Activated CD8-positive, alpha-beta memory T cell treated with anti-CD3 and anti-CD28 coated beads, Interleukin-2, amount 50 U/mL, for 4 hours (primary cell): ENCODE data around the gene RBM4.
"Not testable (repeated sequence)": the region's sequence is repeated elsewhere in the genome, so short reads cannot be mapped to it uniquely, and the experiment has no call there.

Source experiments
- DNase-seq: peaks from one replicate; pipeline ENCODE4 v3.0.0-alpha.2; 2020

Gene RBM4

DNA sequence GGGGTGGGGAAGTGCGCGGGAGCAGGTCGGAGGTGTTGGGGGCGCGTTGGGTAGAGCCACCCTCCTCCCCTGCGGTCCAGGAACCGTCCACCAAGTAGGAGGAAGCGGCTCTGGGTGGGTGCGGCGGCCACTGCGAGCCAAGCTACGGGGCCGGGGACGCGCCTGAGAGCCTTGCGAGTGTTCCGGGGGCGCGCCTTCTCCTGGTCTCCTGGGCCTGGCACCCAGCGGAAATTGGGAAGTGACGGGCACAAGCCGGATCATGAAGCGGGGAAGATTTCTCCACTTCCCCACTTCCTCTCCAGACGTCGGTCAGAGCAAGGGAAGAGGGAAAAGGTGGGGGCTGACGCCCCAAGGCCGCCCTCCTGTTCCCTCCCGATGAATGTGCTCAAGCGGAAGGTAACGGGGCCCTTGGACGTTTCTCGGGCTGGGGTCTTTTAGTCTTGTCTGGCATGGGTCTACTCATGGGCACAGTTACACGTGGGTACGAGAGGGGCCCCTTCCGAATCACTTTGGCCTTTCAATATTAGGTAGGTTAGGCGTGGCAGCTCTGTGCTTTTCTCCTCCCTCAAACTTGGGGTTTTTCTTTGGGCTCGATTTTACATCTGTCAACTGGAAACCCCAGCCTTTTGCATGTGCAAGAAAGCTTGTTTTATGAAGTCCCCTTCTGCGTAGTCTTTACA lies 21.2 kb upstream of the RBM4 start:
- no peak for DNase-seq

DNA sequence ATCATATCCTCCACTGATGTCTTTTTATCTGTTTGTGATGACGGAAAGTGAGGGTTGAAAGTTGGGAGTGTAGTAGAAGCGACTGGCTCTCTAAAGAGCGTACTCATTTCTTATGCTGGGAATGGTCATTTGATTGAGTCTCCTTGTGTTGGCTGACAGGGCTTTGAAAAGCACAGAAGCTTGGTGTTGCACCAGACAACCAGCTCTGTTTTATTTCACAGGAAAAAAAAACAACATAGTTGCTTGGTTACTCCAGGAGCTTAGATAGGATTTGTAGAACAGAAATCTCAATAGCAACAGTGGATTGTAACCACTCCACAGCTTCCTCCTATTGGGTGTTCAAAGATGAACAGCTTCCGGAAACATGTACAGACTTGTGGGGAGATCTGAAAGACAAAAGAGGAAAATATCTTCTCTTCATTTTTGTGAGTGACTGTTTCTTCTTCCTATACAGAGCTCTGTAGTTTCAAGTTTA lies 19.4 kb upstream of the RBM4 start:
- no peak for DNase-seq

DNA sequence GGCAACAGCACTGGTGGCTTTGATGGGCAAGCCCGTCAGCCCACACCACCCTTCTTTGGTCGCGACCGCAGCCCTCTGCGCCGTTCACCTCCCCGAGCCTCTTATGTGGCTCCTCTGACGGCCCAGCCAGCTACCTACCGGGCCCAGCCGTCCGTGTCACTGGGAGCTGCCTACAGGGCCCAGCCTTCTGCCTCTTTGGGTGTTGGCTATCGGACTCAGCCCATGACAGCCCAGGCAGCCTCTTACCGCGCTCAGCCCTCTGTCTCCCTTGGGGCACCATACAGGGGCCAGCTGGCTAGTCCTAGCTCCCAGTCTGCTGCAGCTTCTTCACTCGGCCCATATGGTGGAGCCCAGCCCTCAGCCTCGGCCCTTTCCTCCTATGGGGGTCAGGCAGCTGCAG lies 14.1 kb upstream of the RBM4 start:
- no peak for DNase-seq

DNA sequence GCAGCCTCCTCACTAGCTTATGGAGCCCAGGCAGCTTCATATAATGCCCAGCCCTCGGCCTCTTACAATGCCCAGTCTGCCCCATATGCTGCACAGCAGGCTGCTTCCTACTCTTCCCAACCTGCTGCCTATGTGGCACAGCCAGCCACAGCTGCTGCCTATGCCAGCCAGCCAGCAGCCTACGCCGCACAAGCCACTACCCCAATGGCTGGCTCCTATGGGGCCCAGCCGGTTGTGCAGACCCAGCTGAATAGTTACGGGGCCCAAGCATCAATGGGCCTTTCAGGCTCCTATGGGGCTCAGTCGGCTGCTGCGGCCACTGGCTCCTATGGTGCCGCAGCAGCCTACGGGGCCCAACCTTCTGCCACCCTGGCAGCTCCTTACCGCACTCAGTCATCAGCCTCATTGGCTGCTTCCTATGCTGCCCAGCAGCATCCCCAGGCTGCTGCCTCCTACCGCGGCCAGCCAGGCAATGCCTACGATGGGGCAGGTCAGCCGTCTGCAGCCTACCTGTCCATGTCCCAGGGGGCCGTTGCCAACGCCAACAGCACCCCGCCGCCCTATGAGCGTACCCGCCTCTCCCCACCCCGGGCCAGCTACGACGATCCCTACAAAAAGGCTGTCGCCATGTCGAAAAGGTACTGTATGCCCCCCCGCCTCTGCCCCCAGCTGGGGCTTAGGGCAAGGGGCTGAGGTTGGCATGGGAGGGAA lies 13.3 kb upstream of the RBM4 start:
- DNase-seq = no peak

DNA sequence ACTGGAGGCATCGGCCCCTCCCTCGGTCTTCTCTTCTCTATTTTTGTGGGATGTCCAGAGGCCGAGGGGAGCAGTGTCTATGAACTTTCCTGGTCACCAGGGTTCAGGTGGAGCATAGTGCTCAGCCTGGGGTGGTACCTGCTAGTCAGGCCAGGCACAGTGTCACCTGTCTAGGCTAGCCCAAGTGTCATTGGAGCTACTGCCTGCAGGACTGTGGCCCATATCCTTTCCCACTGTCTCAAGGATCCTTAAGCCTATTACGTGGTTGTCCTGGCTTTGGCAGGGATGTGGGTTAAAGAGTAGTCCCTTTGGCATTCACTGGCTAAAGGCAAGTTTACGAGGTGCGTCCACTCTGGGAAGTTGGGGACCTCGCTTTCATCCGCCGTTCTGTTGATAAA lies 12.8 kb upstream of the RBM4 start:
- no peak for DNase-seq

DNA sequence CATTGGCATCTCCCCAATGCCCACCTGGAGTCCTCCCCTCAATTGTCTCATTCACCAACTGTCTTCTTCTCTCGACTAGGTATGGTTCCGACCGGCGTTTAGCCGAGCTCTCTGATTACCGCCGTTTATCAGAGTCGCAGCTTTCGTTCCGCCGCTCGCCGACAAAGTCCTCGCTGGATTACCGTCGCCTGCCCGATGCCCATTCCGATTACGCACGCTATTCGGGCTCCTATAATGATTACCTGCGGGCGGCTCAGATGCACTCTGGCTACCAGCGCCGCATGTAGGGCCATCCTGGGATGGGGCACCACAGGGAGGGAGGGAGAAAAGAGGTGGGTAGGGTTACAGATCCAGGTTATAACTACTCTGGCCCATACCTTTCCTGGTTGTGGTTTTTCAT lies 12.1 kb upstream of the RBM4 start:
- no peak for DNase-seq

DNA sequence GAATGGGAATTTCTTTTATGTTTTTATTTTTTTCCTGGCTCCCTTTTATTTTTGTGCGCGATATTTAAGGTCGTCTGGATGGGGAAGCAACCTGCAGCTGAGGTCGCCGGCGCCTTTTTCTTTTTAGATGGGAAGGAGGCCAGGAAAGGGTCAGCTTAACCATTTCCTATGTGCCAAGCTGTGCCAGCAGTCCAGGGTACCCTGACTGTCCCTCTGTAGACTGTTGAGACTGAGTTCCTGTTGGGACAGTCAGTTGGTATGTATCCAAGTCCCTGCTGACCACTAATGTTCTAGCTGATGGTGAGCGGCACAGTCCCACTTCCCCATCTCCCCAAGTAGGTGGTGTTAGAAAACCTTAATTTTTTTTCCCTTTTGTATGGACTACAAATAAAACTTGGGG lies 11.6 kb upstream of the RBM4 start:
- no peak for DNase-seq

DNA sequence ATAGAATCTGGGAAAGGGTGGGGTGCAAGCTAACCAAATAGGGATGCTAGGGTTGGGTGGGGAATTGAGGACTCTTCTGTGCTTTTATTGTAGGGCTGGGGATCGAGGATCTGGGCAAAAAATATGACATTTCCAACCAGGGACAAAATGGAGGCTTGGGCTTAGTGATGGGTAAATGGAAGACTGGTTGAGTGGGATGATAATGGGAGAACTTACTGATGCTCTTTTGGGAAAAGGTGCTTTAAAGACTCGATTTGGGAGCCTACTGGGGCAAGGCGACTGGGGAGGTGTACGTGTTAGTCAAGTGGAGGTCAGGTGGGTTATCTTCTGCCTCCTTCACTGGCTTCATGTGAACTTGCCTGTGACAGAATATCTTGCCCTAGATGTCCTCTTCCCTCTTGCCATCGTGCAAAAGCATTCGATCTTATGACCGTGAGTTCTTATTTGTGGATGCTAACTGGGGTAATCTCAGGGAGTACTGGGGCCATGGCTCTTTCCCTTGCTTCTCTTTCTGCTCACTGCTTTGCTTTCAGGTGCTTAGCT lies 10.4 kb upstream of the RBM4 start:
- no peak for DNase-seq

DNA sequence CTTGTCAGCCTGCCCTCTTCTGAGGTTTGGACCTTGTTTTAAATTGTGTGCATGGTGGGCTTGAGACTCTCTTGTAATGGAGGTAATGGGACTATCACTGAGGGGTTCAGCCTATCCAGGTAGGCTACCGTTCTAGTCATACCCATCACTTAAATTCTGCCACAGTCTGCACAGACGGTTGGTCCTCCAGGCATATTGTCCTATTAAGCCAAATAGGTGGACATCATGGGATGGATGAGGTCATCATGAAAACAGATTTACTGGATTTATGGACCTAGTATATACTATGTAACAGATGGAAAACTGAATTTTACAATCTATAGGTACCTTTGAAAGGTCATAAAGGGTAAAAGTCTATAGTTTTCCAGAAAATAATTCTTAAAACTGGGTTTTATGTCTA lies 9.1 kb upstream of the RBM4 start:
- no peak for DNase-seq

DNA sequence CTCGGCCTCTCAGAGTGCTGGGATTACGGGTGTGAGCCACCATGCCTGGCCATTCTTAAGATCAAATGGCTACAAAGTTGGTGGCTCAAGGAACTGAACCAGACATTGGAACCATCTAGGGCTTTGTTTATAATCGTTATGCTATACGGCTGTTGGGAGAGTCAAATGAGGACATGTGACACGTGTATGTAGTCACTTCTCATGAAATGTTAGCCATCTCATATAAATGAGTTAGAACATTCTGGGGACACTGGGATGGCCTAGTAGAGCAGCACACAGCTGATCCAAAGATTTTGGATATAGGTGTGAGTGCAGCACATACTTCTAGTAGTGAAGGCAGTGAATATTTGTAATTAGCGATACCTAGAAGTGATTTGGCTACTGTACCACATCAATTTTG lies 6.6 kb upstream of the RBM4 start:
- DNase-seq = no peak

DNA sequence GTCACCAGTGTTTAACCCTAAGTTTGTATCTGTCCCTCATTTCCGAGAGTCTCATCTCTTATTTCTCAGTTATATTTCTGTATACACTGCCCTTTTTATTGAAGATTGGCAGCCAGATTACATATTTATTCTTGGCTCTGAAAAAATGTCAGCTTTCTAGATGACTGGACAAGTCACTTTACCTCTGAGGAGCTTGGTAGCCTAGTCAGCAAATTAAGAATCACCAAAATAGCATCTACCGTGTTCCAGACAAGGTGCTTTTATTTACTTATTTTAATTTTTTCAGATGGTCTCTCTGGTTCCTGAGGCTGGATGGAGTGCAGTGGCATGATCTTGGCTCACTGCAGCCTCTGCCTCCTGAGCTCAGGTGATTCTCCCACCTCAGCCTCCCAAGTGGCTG lies 5.6 kb upstream of the RBM4 start:
- DNase-seq = no peak

DNA sequence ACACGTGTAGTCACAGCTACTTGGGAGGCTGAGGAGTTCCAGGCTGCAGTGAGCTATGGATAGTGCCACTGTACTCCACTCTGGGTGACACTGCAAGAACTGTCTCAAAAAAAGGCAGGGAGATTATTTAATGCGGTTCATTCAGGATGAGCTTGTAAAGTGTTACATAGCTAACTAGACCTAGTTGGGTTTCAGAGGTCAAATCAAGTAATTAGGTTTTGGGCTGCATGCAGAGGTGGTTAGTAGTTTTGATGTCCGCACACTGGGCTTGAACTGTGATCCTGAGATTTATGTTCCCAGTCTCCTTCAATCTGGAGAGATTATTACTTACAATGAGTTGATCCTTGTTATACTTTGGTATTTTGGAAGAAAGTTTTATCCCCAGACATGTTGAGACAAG lies 2.1 kb upstream of the RBM4 start:
- DNase-seq = no peak

DNA sequence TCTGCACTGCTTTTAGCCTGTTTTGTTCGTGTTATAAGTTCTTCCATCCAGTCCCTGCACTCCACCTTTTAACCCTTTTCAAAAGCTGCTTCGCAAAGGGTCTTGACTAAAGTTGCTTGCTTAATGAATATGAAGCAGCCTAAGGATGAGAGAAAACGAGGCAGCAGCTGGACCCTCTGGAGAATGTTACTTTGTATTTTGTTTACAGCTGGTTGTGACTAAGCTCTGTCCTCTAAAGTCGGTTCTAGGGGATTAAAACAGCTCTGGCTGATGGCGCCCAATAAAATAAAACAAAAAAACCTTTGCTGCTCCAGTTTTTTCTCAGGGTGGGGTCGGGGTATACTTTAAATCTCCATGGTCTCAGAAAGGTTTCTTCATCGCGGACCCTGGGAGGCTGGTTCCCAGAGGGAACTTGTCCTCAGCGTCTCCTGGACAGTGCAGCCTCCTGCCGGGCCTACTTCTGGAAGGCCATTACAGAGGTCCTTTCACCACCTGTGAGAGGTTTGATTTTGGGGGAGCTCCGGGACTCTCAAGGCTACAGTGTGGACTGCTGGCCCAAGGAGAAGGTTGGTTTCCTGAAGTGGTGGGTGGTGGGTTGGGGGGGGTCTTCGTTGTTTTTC lies 836 bp upstream of the RBM4 start:
- no peak for DNase-seq

DNA sequence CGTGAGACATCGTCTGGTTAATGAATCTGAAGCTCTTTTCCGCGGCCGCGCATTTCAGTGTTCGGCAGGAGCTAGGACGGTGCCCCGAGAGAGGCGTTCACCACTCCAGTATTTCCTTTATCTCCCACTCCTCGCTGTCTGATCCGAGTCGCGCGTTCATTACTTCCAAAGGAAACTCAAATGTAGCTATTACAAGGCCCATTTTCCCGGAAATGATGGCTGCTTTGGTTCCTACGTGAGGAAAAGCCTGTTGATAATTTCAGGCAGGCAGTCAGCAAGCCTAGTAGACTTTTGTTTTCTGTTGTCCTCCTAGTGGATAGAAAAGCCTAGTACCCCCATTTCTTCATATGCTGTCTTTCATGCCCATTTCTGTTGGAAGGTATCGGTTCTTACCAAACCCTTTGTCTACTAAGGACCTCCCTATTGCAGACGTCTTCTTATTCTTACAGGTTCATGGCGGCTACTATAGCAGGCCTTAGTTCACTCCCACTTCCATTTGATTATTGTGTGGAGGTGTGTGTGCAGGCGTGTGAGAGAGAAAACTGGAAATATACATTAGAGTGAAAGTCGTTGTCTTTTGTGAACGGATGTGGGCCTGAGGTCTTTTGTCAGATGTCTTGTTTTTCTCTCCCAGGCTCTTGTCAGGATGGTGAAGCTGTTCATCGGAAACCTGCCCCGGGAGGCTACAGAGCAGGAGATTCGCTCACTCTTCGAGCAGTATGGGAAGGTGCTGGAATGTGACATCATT lies 737 bp downstream of the RBM4 start:
- DNase-seq = no peak

DNA sequence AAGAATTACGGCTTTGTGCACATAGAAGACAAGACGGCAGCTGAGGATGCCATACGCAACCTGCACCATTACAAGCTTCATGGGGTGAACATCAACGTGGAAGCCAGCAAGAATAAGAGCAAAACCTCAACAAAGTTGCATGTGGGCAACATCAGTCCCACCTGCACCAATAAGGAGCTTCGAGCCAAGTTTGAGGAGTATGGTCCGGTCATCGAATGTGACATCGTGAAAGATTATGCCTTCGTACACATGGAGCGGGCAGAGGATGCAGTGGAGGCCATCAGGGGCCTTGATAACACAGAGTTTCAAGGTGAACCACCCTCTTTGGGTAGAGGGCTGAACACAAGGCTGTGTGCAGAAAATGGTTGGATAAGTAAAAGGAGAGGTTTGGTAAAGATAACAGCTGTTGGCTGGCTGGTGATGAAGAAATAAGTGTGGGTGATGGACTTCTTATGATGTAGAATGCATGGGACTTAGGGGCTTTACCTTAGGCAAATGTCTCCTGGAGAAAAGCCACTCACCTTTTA lies 1.4 kb downstream of the RBM4 start:
- not testable (repeated sequence) for DNase-seq

DNA sequence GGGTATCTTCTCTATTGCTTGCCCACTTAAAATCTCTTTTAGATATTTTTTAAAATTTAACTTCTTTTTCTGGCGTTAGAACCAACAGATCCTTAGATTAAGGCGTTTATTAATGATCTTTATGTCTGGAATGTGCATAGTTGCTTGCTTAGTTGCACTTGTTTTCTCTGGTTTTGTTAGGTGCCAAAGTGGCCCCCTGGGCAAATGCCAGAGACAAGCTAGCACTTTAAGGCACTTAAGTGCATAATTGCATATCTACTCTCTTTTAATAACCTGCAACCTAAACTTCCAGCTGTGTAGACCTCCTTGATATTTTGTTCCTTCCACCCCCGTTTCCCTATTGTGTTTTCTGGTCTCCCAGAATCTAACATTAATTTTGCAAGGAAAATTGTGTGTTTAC lies 3.3 kb downstream of the RBM4 start:
- no peak for DNase-seq

DNA sequence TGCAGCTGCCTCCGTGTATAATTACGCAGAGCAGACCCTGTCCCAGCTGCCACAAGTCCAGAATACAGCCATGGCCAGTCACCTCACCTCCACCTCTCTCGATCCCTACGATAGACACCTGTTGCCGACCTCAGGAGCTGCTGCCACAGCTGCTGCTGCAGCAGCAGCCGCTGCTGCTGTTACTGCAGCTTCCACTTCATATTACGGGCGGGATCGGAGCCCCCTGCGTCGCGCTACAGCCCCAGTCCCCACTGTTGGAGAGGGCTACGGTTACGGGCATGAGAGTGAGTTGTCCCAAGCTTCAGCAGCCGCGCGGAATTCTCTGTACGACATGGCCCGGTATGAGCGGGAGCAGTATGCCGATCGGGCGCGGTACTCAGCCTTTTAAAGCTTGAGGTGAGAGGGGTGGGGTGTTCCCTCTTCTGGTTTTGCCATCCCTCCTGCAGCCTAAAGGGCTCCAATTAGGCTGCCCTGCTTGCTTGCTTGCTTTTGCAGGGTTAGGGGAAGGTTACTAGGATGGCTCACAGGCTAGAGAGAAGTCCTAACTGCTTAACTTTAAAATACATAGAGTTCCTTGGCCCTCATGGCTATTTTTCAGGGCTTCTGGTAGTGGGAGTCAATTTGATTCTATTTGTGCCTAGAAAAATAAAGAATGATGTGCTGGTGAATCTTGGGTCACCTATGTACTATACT lies 5.4 kb downstream of the RBM4 start:
- no peak for DNase-seq

DNA sequence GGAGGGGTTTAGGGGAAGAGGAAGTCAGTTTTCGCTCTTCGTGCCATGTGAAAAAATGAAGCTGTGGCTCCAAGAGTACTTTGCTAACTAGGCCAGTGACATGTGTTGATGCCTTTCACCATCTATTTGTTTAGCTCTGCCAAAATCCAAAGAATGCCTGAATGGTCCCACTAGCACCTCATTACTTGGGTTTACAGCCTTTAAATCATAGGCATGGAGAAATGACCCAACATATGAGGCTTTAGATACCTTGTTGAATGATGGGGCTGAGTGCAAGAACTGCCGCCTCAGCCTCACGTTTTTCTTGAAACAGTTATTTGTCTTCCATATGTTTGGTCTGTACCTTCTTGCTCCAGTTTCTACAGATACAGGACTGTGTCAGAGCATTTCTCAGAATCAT lies 8.3 kb downstream of the RBM4 start:
- DNase-seq = no peak

DNA sequence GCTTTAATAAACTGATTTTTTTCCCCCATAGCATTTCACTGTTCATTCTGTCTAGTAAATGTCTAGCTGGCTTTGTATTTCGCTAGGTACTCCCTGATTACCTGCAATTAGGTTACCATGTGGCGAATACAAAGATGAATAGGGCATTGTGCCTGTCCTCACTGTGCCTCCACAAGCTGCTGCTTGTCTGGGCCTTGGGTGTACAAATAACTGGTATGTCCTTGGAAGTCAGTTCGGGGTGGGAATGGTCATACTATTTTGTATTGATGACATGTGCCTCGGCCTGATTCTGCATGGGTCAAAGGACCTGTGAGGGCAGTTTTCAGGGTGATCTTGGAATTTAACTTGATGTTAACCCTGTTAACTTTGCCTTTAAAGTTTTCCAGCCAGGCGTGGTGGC lies 11.4 kb downstream of the RBM4 start:
- DNase-seq = no peak

DNA sequence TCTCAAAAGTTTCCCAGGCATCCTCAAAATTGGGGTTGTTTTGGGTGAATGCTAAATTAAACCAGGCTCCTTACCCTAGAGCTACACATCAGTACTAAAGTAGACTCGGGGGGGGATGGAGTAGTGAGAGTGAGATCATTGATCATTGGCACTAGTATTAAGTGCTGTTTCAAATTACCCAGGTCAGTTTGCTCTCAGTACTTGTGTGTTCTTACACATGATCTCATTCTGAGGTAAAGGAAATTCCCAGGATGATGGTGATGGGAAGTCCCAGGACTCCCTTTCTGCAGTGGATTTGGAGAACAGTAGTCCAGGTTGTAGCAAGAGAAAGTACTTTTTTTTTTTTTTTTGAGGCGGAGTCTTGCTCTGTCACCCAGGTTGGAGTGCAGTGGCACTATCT lies 12.5 kb downstream of the RBM4 start:
- no peak for DNase-seq

DNA sequence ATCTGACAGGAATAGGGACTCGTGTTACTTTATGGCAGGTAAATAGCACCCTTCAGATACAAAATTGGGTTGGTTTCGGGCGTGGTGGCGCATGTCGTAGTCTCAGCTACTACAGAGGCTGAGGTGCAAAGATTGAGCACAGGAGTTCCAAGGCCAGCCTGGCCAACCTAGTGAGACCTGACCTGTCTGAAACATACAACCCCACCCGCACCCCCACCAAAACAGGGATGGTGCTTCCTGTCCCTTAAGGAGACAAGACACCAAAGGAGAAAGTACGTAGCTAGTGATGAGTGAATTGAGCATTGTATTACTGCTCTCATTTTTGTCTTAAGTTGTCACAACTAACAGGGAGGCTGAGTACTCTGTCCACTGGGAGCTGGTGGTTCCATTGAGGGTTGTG lies 14.1 kb downstream of the RBM4 start:
- no peak for DNase-seq

DNA sequence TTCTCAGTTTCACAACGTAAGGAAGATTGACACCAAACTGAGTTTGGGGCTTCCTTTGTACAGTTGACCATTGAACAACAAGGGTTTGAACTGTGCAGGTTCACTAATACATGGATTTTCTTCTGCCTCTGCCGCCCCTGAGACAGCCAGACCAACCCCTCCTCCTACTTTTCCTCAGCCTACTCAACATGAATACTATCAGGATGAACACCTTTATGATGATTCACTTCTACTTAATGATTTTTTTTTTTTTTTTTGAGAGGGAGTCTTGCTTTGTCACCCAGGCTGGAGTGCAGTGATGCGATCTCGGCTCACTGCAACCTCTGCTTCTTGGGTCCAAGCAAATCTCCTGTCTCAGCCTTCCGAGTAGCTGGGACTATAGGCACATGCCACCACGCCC lies 14.6 kb downstream of the RBM4 start:
- no peak for DNase-seq

DNA sequence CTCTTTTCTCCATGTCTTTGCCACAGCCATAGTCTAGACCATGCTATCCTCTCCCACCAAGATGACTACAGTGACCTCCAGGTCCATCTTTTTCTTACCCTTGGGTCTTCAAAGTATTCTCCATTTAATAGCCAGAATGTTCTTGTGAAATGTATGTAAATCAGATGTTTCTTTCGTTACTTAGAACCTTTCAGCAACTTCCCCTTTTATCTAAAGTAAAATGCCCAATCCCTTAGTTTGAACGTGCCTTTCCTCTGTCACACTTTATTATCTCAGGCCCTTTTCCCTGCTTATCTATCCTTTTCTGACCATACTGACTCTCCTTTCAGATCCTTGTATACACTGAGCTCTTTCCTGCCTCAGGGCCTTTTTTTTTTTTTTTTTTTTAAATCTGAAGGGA lies 21.3 kb downstream of the RBM4 start:
- DNase-seq = no peak
